Left ventricle myocardium superior (tissue), 1 donor: Measurements from ENCODE around the gene BBS10. TPM values are rescaled to one million over a fixed set of nuclear protein-coding genes. Genes with fewer than 3 reads are reported as not detected.
"Not testable (repeated sequence)": the region's sequence is repeated elsewhere in the genome, so short reads cannot be mapped to it uniquely, and the experiment has no call there.

ENCODE experiments used
- ATAC-seq: fragments of 200-7000 bp; cut with Tn5 transposase; one replicate; pipeline ENCODE4 v1.9.1; 2020; ENCODE audit warnings: mild to moderate bottlenecking, moderate library complexity
- DNase-seq: peaks from one replicate; pipeline ENCODE4 v3.0.0-alpha.2; 2020
- intact Hi-C: fragments of 100-400 bp; cut with micrococcal nuclease; formaldehyde crosslinking; loops from one replicate; pipeline ENCODE4 v1.11.0; 2022
- long read RNA-seq: library from polyadenylated mRNA; unstranded; transcript quantifications from one replicate; pipeline ENCODE4 v2.0.0, GENCODE V29; 2021
- total RNA-seq: library from RNA; stranded (reverse); fragmentation: NEBNext Ultra II Directional; extraction: Animal tissue kit (Norgen Biotek cat#: 25700); gene quantifications from one replicate; pipeline ENCODE4 v1.2.1, GENCODE V29; 2021
- donor health status: DM: no; HTN: yes; CAD: no; lungs with severe emphysema.

BBS10 gene
- 8.3 TPM for total RNA-seq
- long read RNA-seq, transcript BBS10-201 (2 exons, 3,595 nt) = major isoform, 17 of 26 reads
- long read RNA-seq, partial matches to known transcripts = 0 of 26 reads
- long read RNA-seq, other reads (novel, unspliced or antisense) = 9 of 26 reads

DNA sequence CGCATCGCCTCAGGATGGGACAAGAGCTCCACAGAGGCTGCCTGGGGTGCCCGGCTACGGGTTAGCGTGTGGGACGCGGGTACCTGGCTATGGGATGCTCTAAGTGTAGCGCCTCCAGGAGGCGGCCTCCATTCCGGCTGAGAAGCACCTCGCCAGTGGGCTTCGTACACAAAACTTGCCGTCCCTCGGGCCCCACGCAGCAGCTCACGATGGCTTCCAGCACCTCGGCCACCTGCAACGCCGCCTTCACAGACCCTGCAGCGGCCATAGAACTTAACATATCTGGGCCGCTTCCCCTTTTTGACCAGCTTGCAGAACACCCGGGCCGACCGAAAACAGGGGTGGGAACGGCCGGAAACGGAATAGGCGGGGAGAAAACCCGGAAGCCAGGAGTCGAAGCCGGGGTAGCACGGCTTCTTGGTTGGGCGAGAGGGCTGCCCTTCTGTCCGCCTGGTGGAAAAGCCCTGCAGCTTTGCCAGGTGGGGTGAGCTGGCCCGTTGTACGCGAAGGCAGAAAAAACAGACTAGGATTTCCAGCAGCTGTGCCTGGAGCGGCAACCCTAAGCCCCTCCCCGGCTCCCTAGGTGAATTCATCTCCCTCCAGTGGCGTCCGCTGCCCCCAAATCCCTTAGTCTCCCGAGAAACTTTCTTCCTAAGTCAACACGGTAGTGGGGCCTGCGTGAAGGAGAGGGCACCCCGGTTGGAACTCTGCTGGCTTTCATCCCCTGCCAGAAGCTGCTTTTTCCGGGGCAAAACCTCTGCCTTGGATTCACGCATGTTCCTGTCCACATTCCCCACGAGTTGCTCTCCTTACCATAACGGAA is at the start of gene BBS10:
TSS of gene BBS10 (minus strand) at position 337 of the 823 bp plus-strand sequence. CDS start at position 280, 57 bp downstream.
- intact Hi-C loops = loop anchor here (10.0 kb wide), 2 partner anchors 207 to 263 kb away; partner anchors contain the start of genes NAP1L1 and OSBPL8
- ATAC-seq = peak; percentile 99
- peak; percentile 93 for DNase-seq

DNA sequence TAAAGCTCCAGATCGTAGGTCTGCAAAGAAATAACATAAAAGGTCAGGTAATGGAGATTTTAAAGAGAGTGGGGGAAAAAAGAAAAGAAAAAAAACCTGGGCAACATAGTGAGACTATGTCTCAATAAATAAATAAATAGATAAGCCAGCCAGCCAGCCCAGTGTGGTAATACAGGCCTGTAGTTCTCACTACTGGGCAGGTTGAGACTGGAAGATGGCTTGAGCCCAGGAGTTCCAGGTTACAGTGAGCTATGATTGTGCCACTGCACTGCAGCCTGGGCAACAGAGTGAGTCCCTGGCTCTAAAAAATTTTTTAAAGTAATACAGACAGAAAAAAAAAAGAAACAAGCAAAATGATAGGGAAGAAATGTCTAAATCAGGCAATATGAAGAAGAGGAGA is 43.2 kb upstream of the BBS10 start:
- intact Hi-C loops = no loop called here
- ATAC-seq (no peak), DNase-seq (no peak)

DNA sequence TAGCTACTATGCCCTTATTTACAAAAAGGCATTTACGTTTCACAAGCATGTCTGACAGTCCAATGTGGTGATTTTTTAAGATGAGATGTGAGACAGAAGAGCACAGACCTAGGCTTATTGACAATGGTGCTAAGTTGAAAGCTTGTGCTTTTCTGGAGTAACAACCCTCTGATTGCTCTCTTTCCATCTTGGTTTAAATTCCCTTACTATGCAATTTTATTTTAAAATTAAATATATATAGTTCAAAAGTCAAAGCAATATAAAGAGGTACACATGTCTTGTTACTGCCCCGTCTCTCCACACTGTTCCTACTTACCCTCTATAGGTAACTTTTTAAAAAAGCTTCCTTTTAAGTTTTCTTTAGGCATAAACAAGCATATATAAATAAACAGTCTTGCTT is 39.4 kb upstream of the BBS10 start:
- intact Hi-C loops = no loop called here
- no peak for DNase-seq
- no peak for ATAC-seq

DNA sequence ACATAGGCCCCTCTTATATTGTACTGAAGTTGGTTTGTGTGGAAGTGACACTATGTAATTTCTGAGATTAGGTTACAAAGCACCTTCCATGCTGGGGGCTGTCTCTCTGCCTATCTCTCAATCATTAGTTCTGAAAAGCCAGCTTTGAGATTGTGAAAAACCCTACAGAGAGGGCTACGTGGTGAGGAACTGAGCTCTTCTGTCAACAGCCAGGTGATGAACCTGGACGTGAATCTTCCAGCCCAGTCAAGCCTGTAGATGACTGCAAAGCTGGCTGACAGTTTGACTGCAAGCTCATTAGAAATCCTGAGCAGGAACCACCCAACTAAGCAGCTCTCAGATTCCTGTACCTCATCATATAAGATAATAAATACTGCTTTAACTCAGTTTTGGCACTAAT is 36.3 kb upstream of the BBS10 start:
- no peak for DNase-seq
- intact Hi-C loops = no loop called here

DNA sequence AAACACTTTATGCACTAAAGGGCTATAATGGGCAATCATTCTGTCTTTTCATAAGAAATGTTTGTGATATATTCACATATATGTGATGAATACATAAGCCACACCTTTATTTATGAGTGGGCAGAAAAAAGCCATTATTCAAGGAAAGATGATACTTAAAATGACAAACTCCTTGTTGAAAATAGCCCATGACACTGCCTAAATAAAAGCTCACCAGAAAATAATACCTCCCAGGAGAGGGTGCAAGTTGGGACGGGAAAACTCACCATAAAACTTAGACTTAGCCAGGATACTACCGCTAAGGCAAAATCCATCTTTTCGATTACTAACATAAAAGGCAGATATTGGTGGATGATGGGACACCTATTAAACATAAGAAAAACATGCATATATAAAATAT is 35.8 kb upstream of the BBS10 start:
- DNase-seq = no peak
- ATAC-seq = no peak
- intact Hi-C loops = no loop called here

More for the DNA sequence above, 36.3 kb upstream of the BBS10 start:
- no peak for ATAC-seq

DNA sequence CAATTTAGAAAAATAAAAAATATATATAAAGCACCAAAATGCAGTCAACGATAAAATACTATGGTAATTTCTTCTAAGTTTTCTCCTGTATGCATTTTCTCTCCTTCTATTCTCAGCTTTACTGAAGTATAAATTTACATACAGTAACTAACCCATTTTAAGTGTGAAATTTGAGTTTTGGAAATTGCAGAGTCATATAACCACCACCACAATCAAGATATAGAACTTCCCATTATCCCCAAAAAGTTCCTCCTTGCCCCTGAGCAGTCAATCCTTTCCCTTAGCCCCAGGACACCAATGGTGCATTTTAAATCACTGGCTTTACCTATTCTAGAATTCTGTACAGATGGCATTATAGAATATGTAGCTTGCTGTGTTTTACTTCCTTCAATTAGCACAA is 31.0 kb upstream of the BBS10 start:
- intact Hi-C loops = no loop called here
- ATAC-seq (no peak), DNase-seq (no peak)

DNA sequence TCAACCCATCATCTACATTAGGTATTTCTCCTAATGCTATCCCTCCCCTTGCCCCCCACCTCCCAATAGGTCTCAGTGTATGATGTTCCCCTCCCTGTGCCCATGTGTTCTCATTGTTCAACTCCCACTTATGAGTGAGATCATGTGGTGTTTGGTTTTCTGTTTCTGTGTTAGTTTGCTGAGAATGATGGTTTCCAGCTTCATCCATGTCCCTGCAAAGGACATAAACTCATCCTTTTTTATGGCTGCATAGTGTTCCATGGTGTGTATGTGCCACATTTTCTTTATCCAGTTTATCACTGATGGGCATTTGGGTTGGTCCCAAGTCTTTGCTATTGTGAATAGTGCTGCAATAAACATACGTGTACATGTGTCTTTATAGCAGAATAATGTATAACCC is 28.7 kb upstream of the BBS10 start:
- intact Hi-C loops = not testable (repeated sequence)

DNA sequence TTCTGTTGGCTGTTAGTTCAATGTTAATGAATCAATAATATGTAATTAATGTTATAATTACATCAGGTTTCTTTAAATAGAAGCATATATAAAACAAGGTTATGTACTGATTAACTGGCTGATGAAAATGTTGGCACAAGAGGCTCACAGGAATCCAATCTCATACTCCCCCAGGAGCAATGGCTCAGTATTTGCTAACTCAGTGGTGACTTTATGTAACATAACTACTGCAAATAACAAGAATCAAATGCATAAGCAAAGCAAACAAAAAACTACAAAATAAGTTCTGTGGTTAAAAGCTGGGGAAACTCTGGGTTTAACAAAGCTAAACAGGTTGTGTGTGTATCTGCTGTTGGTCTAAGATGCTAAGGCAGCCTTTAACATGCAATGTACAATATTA is 27.7 kb upstream of the BBS10 start:
- intact Hi-C loops = no loop called here
- no peak for ATAC-seq
- DNase-seq = no peak

More for the DNA sequence above, 28.7 kb upstream of the BBS10 start:
- not testable (repeated sequence) for DNase-seq, ATAC-seq

DNA sequence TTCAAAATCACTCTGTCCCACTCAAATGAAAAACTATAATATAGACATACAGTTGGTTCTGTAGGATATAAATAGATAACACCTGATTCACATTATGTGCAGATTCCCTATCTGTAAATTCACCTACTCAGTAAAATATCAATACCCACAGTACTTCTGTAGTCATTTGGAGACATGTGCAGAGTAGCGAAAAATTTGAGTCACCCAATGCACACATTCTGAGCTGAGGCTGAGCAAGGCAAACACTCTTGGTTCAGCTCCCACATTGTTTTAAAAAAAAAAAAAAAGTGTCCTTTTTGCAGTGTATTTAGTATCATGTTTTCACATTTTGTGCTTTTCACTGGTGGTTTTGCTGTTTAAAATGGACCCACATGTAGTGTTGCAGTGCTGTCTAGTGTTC is 27.3 kb upstream of the BBS10 start:
- intact Hi-C loops = no loop called here

DNA sequence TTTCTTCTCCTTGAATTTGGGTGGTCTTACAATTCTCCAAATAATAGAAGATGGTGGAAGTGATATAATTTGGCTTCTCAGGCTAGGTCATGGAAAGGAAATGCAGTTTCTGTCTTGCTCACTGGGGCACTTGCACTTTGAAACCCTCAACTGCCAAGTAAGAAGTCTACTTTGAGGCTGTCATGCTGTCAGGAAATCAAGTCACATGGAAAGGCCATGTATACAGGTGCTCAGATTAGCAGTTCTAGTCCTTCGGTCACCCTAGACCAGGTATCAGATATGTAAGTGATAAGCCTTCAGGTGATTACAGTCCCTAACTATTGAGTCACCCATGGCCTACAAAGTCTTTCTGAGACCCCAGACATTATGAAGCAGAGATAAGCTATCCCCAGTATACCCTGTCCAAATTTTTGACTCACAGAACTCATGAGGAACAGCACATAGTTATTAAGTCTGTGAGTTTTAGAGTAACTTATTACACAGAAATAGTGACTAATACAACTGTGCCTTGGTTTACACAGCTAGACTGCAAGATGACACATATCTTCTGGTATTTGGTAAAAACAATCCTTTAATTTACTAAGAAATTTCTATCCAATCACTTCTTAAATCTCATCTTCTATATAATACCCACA is 26.3 kb upstream of the BBS10 start:
- intact Hi-C loops = no loop called here
- no peak for ATAC-seq
- no peak for DNase-seq

More for the DNA sequence above, 27.3 kb upstream of the BBS10 start:
- DNase-seq = no peak
- no peak for ATAC-seq

DNA sequence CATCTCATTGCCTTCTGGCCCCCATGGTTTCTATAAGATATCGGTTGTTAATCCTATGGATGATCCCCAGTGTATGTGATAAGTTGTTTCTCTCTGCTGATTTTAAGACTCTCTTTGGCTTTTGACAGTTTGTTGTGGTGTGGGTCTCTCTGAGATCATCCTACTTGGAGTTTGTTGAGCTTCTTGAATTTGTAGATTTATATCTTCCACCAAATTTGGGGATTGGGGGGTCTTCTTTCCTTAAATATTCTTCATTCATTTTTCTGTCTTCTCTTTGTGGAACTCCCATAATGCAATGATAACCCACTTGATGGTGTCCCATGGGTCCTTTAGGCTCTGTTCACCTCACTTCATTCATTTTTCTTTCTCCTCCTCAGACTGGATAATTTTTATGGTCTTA is 20.0 kb upstream of the BBS10 start:
- intact Hi-C loops = no loop called here
- DNase-seq (no peak), ATAC-seq (no peak)

DNA sequence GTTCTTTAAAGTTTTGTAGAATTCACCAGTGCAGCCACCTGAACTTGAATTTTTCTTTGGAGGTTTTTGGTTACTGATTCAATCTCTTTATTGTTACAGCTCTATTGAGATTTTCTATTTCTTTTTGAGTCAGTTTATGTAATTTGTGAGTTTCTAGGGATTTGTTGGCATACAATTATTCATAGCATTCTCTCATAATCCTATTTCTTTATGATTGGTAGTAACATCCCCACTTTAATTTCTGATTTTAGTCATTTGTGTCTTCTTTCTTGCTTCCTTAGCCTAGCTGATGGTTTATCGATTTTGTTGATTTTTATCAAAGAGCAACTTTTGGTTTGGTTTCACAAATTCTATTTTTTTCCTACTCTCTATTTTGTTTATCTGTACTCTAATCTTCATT is 17.9 kb upstream of the BBS10 start:
- ATAC-seq = no peak
- intact Hi-C loops = no loop called here
- no peak for DNase-seq

DNA sequence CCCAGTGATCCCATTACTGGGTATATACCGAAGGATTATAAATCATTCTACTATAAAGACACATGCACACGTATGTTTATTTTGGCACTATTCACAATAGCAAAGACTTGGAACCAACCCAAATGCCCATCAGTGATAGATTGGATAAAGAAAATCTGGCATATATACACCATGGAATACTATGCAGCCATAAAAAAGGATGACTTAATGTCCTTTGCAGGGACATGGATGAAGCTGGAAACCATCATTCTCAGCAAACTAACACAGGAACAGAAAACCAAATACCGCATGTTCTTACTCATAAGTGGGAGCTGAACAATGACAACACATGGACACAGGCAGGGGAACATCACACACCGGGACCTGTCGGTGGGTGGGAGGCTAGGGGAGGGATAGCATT is 15.9 kb upstream of the BBS10 start:
- ATAC-seq, intact Hi-C loops, DNase-seq: not testable (repeated sequence)

DNA sequence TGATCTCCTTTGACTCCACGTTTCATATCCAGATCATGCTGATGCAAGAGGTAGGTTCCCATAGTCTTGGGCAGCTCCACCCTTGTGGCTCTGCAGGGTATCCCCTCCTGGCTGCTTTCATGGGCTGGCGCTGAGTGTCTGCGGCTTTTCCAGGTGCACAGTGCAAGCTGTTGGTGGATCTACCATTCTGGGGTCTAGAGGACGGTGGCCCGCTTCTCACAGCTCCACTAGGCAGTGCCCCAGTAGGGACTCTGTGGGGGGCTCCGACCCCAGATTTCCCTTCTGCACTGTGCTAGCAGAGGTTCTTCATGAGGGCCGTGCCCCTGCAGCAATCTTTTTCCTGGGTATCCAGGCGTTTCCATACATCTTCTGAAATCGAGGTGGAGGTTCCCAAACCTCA is 12.1 kb upstream of the BBS10 start:
- DNase-seq (no peak), ATAC-seq (no peak)
- intact Hi-C loops = no loop called here

DNA sequence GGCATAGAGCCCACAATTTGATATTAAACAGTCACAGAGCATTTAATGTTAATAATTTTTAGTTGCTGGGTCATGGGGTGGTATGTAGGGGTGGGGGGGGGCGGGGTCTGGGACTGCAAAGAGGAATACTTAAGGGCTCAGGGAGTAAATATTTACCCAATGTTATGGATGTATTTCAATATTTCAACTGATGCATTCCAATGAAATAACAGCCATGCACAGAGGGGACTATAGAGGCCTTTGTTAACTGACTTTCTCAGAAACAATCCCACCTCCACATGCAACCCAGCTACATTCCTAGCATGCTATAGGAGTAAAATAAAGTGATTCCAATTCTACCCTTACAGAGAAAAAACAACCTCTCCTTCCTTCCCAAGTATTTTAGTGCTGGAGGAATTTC is 7.9 kb upstream of the BBS10 start:
- ATAC-seq (no peak), DNase-seq (no peak)
- intact Hi-C loops = no loop called here

DNA sequence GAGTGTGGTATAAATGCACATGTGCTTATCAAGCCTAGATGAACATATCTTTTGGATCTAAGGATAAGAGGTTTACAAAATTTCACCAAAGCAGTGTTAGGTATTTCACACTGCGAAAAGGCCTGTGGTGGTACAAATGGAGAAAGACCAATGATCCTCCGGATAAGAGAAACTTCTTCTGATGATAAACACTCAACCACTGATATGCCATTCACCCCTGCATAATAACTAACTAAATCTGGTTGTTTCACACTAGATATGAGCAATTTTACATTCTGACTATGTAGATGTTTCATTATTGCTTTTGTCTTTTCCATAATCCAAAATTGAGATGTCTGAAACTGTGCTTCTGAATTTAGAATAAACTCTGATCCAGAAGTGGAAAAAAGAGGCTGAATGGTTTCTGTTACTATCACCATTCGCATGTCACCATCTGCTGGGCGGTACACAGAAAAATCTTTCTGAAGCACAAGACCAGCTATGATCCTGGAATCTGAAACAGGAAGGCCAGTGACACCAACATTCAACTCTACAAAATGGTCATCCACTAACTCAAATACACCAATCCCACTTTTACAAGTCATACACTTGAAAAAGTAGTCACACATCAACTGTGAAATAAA is 1.3 kb downstream of the BBS10 start:
- no peak for DNase-seq
- peak; percentile 69 for ATAC-seq
- intact Hi-C loops = loop anchor here (10.0 kb wide), 2 partner anchors 208 to 262 kb away; partner anchors contain the start of genes NAP1L1 and OSBPL8

DNA sequence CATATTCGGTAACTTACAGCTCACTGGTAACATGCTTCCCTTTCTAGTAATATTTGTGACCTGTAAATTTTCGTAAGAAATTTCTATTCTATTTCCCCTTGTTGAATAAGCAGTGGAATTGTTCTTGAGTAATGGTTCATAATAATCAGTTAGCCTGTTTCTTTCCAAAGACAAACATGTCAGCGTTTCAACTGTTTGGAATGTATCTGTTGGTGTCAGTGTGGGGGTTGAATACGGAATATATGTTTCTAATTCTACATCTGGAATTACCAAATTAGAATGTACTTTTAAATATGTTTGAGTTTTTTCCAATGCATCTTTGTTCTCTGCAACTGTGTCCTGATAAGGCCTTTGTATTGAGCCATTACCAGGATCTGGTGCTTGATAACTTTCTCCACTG is 2.0 kb downstream of the BBS10 start:
- ATAC-seq (no peak), DNase-seq (no peak)
- intact Hi-C loops = loop anchor here (10.0 kb wide), 2 partner anchors 209 to 261 kb away; partner anchors contain the start of genes NAP1L1 and OSBPL8

DNA sequence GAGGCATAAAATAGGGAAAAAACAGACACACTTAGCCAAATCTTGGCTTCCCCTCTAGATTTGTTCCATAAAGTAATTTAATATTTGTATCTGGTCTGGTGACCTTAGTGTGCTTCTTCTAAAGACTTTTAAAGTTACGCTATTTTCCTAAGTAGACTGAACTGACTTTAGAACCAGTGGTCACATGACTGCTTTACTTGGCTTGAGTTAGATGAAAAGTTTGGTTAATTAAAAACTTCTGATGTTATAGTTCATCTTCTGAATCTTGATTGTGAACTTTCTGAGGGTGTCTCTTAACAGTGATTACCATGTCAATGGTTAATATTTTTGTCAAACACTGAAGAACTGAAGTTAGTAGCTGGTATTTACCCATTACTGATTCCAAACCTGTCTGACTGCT is 2.6 kb downstream of the BBS10 start:
- intact Hi-C loops = loop anchor here (10.0 kb wide), 2 partner anchors 209 to 261 kb away; partner anchors contain the start of genes NAP1L1 and OSBPL8
- DNase-seq (no peak), ATAC-seq (no peak)

DNA sequence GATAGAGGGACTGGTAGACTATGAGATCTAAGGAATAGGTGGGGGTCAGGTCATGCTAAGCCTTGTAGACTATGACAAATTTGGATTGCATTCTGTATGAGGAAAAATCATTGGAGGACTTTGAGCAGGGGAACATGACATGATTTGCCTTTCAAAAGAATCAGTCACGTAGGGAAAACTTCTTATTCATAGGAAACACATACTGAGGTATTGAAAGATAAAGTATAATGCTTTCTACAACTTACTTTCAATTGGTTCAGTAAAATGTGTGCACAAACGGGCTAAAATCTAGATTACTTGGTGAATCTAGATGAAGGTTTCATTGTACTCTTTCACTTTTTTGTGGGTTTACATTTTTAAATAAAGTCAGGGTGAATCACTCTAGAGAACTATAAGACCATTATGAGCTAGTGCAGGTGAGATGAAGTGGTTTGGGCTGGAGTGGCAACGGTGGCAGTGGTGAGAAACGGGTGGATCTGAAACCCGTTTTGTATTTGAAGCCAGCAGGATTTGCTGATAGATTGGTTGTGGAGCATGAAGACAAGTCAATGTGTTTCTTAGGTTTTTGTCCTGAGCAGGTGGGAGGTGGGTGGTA is 6.7 kb downstream of the BBS10 start:
- intact Hi-C loops = loop anchor here (10.0 kb wide), 2 partner anchors 213 to 257 kb away; partner anchors contain the start of genes NAP1L1 and OSBPL8
- ATAC-seq = no peak
- DNase-seq = no peak
